Measurements from ENCODE around the gene TMEM184A. TPM values are rescaled to one million over a fixed set of nuclear protein-coding genes. Genes with fewer than 3 reads are reported as not detected.

TMEM184A gene
- total and polyA plus RNA-seq, 2 of the 13 experiments (the other 11 are each of a cell fraction or from before 2014, with no cell fraction given) = 9.5 to 20.4 TPM

GRCh38 chr7:1569016-1569415 lies 13.0 kb upstream of the TMEM184A start (continued):
- TF ChIP-seq, protein P1, sequence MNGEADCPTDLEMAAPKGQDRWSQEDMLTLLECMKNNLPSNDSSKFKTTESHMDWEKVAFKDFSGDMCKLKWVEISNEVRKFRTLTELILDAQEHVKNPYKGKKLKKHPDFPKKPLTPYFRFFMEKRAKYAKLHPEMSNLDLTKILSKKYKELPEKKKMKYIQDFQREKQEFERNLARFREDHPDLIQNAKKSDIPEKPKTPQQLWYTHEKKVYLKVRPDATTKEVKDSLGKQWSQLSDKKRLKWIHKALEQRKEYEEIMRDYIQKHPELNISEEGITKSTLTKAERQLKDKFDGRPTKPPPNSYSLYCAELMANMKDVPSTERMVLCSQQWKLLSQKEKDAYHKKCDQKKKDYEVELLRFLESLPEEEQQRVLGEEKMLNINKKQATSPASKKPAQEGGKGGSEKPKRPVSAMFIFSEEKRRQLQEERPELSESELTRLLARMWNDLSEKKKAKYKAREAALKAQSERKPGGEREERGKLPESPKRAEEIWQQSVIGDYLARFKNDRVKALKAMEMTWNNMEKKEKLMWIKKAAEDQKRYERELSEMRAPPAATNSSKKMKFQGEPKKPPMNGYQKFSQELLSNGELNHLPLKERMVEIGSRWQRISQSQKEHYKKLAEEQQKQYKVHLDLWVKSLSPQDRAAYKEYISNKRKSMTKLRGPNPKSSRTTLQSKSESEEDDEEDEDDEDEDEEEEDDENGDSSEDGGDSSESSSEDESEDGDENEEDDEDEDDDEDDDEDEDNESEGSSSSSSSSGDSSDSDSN (CRISPR knock-in tag; IDR thresholded peaks at IDR 0.05) = 0 out of 2 replicates have a peak, but pooled peaks have one; percentile 28
- no peak for TF ChIP-seq TBX2 (CRISPR knock-in tag; IDR thresholded peaks at IDR 0.05; ENCODE audit: borderline replicate concordance)
- no peak for TF ChIP-seq ZNF468 (CRISPR knock-in tag; IDR thresholded peaks at IDR 0.05)
- TF ChIP-seq ESRRA (CRISPR knock-in tag; IDR thresholded peaks at IDR 0.05; ENCODE audit: low read depth) = no peak
- no peak for TF ChIP-seq ZSCAN21 (CRISPR knock-in tag; IDR thresholded peaks at IDR 0.05; ENCODE audit: borderline replicate concordance)
- TF ChIP-seq SRSF1 (optimal IDR thresholded peaks at IDR 0.05; ENCODE audit: low read depth, low read length) = no peak
- no peak for TF ChIP-seq TCF7L2 (IDR thresholded peaks at IDR 0.05; ENCODE audit: low read depth, low read length)
- TF ChIP-seq ZNF451 (CRISPR knock-in tag; IDR thresholded peaks at IDR 0.05) = no peak
- no peak for TF ChIP-seq GLI4 (CRISPR knock-in tag; IDR thresholded peaks at IDR 0.05; ENCODE audit: borderline replicate concordance)
- 0 out of 2 replicates have a peak, but pooled peaks have one; percentile 65 for TF ChIP-seq ZNF317 (CRISPR knock-in tag; IDR thresholded peaks at IDR 0.05)
- peak; percentile 88 for TF ChIP-seq ZBTB38 (CRISPR knock-in tag; IDR thresholded peaks at IDR 0.05)
- no peak for TF ChIP-seq NR2F1 (CRISPR knock-in tag; IDR thresholded peaks at IDR 0.05)
- no peak for TF ChIP-seq TBX3 (IDR thresholded peaks at IDR 0.05; ENCODE audit: borderline replicate concordance)
- TF ChIP-seq MEIS1 (CRISPR knock-in tag; IDR thresholded peaks at IDR 0.05; ENCODE audit: borderline replicate concordance) = no peak
- no peak for TF ChIP-seq REL (CRISPR knock-in tag; conservative IDR thresholded peaks at IDR 0.05)
- TF ChIP-seq, protein P2, sequence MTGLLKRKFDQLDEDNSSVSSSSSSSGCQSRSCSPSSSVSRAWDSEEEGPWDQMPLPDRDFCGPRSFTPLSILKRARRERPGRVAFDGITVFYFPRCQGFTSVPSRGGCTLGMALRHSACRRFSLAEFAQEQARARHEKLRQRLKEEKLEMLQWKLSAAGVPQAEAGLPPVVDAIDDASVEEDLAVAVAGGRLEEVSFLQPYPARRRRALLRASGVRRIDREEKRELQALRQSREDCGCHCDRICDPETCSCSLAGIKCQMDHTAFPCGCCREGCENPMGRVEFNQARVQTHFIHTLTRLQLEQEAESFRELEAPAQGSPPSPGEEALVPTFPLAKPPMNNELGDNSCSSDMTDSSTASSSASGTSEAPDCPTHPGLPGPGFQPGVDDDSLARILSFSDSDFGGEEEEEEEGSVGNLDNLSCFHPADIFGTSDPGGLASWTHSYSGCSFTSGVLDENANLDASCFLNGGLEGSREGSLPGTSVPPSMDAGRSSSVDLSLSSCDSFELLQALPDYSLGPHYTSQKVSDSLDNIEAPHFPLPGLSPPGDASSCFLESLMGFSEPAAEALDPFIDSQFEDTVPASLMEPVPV (CRISPR knock-in tag; IDR thresholded peaks at IDR 0.05) = no peak
- TF ChIP-seq ZNF17 (CRISPR knock-in tag; IDR thresholded peaks at IDR 0.05) = no peak
- no peak for TF ChIP-seq ZFP36L2 (CRISPR knock-in tag; IDR thresholded peaks at IDR 0.05)
- no peak for TF ChIP-seq HNF1A (IDR thresholded peaks at IDR 0.05; ENCODE audit: low read depth)
- TF ChIP-seq HNF1A (CRISPR knock-in tag; IDR thresholded peaks at IDR 0.05; ENCODE audit: borderline replicate concordance) = no peak
- no peak for TF ChIP-seq ZNF569 (CRISPR knock-in tag; IDR thresholded peaks at IDR 0.05; ENCODE audit: borderline replicate concordance)
- 0 out of 2 replicates have a peak, but pooled peaks have one; percentile 27 for TF ChIP-seq ZIK1 (CRISPR knock-in tag; IDR thresholded peaks at IDR 0.05; ENCODE audit: borderline replicate concordance, low read depth)
- TF ChIP-seq ISX (CRISPR knock-in tag; conservative IDR thresholded peaks at IDR 0.05) = 0 out of 2 replicates have a peak, but pooled peaks have one; percentile 1

Measured in HepG2 (cell line).